ENCODE data around the gene P2RY8.

DNA sequence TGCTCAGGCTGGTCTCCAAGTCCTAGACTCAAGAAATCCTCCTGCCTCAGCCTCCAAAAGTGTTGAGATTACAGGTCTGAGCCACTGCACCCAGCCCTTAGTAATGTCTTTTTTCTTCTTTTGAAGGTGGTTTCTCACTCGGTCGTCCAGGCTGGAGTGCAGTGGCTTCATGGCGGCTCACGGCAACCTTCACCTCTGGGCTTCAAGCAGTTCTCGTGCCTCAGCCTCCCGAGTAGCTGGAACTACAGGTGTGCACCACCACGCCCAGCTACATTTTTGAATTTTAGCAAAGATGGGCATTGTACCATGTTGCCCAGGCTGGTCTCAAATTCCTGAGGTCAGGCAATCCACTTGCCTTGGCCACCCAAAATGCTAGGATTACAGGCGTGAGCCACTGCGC, 52.0 kb downstream of the P2RY8 start:
- no peak for TF ChIP-seq RAD21 (IDR thresholded peaks at IDR 0.05; ENCODE audit: low read depth)
- TF ChIP-seq NFIC (IDR thresholded peaks at IDR 0.05): no peak
- no peak for TF ChIP-seq TAF1 (IDR thresholded peaks at IDR 0.05; ENCODE audit: low read depth)
- no peak for TF ChIP-seq YY1 (IDR thresholded peaks at IDR 0.05; ENCODE audit: low read depth)
- TF ChIP-seq CREB1 (IDR thresholded peaks at IDR 0.05; ENCODE audit: low read depth): no peak
- no peak for TF ChIP-seq EP300 (IDR thresholded peaks at IDR 0.05; ENCODE audit: borderline replicate concordance)
- TF ChIP-seq CEBPB (IDR thresholded peaks at IDR 0.05): no peak
- TF ChIP-seq, protein P1, sequence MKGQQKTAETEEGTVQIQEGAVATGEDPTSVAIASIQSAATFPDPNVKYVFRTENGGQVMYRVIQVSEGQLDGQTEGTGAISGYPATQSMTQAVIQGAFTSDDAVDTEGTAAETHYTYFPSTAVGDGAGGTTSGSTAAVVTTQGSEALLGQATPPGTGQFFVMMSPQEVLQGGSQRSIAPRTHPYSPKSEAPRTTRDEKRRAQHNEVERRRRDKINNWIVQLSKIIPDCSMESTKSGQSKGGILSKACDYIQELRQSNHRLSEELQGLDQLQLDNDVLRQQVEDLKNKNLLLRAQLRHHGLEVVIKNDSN (IDR thresholded peaks at IDR 0.05): no peak
- no peak for TF ChIP-seq TCF12 (IDR thresholded peaks at IDR 0.05; ENCODE audit: low read depth)
- TF ChIP-seq, protein P2, sequence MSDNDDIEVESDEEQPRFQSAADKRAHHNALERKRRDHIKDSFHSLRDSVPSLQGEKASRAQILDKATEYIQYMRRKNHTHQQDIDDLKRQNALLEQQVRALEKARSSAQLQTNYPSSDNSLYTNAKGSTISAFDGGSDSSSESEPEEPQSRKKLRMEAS (IDR thresholded peaks at IDR 0.05): no peak
- no peak for TF ChIP-seq FOXM1 (IDR thresholded peaks at IDR 0.05; ENCODE audit: borderline replicate concordance, low read depth)
- TF ChIP-seq, protein P3, sequence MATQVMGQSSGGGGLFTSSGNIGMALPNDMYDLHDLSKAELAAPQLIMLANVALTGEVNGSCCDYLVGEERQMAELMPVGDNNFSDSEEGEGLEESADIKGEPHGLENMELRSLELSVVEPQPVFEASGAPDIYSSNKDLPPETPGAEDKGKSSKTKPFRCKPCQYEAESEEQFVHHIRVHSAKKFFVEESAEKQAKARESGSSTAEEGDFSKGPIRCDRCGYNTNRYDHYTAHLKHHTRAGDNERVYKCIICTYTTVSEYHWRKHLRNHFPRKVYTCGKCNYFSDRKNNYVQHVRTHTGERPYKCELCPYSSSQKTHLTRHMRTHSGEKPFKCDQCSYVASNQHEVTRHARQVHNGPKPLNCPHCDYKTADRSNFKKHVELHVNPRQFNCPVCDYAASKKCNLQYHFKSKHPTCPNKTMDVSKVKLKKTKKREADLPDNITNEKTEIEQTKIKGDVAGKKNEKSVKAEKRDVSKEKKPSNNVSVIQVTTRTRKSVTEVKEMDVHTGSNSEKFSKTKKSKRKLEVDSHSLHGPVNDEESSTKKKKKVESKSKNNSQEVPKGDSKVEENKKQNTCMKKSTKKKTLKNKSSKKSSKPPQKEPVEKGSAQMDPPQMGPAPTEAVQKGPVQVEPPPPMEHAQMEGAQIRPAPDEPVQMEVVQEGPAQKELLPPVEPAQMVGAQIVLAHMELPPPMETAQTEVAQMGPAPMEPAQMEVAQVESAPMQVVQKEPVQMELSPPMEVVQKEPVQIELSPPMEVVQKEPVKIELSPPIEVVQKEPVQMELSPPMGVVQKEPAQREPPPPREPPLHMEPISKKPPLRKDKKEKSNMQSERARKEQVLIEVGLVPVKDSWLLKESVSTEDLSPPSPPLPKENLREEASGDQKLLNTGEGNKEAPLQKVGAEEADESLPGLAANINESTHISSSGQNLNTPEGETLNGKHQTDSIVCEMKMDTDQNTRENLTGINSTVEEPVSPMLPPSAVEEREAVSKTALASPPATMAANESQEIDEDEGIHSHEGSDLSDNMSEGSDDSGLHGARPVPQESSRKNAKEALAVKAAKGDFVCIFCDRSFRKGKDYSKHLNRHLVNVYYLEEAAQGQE (IDR thresholded peaks at IDR 0.05; ENCODE audit: low read depth): no peak
- TF ChIP-seq TEAD4 (IDR thresholded peaks at IDR 0.05): no peak

Measured in Ishikawa (cell line).